HUES64 (cell line): ENCODE results near the gene MED26.
A peak's percentile ranks its signal among the peaks of the same experiment; 100 is the strongest.

ENCODE experiments used
- H3K27ac ChIP-seq: 2 replicates; pipeline ENCODE4 v1.7.0; 2013; ENCODE audit warnings: low read depth, low read length, inconsistent platforms
- H3K27me3 ChIP-seq: 2 replicates; pipeline ENCODE4 v1.6.1; 2013; ENCODE audit warnings: mild to moderate bottlenecking, low read length; ENCODE audit not compliant: insufficient read depth
- H3K36me3 ChIP-seq: 2 replicates; pipeline ENCODE4 v1.6.1; 2013; ENCODE audit warnings: mild to moderate bottlenecking, low read length; ENCODE audit not compliant: insufficient read depth
- H3K4me1 ChIP-seq: 2 replicates; pipeline ENCODE4 v1.6.1; 2013; ENCODE audit warnings: mild to moderate bottlenecking, low read length, moderate library complexity; ENCODE audit not compliant: insufficient read depth
- H3K4me3 ChIP-seq: 2 replicates; pipeline ENCODE4 v1.5.1; 2013; ENCODE audit warnings: mild to moderate bottlenecking, low read length, moderate library complexity
- H3K9ac ChIP-seq: 2 replicates; pipeline ENCODE4 v1.6.1; 2013; ENCODE audit warnings: mild to moderate bottlenecking, low read depth, low read length
- H3K9me3 ChIP-seq: 2 replicates; pipeline ENCODE4 v1.6.1; 2013; ENCODE audit warnings: low read depth, low read length; ENCODE audit not compliant: insufficient read depth
- WGBS: fragments of 150-250, 120-280 bp; methylation state at CpG from one replicate; pipeline ENCODE4 v1.1.7; 2013; ENCODE audit warnings: missing lambda C conversion rate; 5-methylcytosine and 5-hydroxymethylcytosine counted together

Gene MED26

DNA sequence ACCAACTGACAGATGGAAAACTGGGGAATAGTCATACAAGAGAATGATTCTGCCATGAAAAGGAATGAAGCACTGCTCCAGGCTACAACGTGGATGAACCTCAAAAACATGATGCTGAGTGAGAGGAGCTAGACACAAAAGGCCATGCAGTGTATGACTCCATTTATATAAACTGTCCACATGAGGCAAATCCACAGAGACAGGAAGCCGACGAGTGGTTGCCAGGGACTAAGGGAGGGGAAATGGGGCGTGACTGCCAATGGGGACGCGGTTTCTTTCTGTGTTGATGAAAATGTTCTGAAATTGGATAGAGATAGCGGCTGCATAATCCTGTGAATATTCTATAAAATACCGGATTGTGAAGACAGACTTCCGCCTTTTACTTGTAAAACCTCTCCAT, 21.7 kb upstream of the MED26 start:
- H3K4me1 ChIP-seq = no peaks in the 10 kb centered on the region
- no peak overlapping the region for H3K4me3 ChIP-seq
- H3K27ac ChIP-seq = no peak overlapping the region
- H3K9ac ChIP-seq = no peak overlapping the region
- H3K36me3 ChIP-seq = peaks cover 93% of the 10 kb centered on the region
- H3K9me3 ChIP-seq = no peaks in the 10 kb centered on the region
- WGBS = 93% methylated on average over 9 of the region's 9 CpGs
- H3K27me3 ChIP-seq = no peaks in the 10 kb centered on the region

DNA sequence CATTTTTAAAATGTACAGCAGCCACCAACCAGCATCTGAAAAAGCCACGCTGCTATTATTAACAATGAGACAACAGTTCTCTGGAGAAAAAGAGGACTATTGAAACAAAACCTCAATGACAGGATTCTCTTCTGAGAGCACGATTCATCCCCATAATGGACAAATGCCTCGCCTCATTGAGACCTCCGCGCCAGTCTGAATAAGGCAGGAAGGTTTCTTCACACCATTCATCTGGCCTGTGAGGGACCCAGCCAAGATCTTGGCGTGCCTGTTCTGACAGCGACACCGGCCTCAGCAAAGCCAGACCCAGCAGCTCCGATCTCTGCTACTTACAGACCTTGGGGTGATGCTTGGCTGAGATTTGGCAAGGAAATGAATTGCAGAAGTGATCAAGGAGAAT, 17.1 kb upstream of the MED26 start:
- H3K27me3 ChIP-seq = no peaks in the 10 kb centered on the region
- 95% methylated on average over 9 of the region's 9 CpGs for WGBS
- H3K9me3 ChIP-seq = no peaks in the 10 kb centered on the region
- H3K36me3 ChIP-seq = peaks cover 84% of the 10 kb centered on the region
- no peak overlapping the region for H3K9ac ChIP-seq
- no peak overlapping the region for H3K4me3 ChIP-seq
- H3K4me1 ChIP-seq = no peaks in the 10 kb centered on the region
- no peak overlapping the region for H3K27ac ChIP-seq

DNA sequence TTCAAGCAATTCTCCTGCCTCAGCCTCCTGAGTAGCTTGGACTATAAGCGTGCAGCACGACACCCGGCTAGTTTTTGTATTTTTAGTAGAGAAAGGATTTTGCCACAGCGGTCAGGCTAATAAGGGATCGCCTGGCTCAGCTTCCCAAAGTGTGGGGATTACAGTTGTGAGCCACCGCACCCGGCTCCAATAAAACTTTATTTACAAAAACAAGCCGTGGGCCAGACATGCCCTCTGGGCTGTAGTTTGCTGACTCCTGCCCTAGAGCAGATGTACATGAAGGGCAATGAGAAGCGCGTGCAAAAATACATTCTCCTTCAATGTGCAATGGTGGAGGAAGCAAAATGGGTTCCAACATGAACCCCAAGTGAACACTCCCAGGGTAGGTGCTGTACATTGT, 13.7 kb upstream of the MED26 start:
- Histone ChIP-seq H3K4me1 (no peaks in the 10 kb centered on the region), H3K27ac (no peak overlapping the region), H3K36me3 (peaks cover 69% of the 10 kb centered on the region), H3K4me3 (no peak overlapping the region), H3K27me3 (no peaks in the 10 kb centered on the region), H3K9ac (no peak overlapping the region), H3K9me3 (no peaks in the 10 kb centered on the region)
- WGBS = 97% methylated on average over 10 of the region's 10 CpGs

DNA sequence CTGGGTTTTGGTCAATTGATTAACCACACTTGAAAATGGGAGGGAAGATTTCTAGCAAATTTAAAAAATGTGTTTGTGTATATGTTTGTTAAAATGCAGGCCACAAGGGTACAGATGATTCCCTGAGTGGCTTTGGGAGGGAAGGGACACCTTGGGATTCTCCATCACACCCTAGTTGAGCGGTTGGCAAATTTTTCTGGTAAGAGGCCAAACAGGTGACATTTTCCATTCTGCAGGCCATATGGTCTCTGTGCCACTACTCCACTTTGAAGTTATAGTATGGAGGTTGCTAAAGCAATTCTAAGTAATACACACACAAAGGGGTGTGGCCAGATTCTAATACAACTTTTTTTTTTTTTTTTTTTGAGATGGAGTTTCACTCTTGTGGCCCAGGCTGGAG, 12.9 kb upstream of the MED26 start:
- Histone ChIP-seq H3K27ac (no peak overlapping the region), H3K9ac (no peak overlapping the region), H3K4me1 (no peaks in the 10 kb centered on the region), H3K4me3 (no peak overlapping the region), H3K27me3 (no peaks in the 10 kb centered on the region), H3K36me3 (peaks cover 62% of the 10 kb centered on the region), H3K9me3 (no peaks in the 10 kb centered on the region)
- 88% methylated on average over 1 of the region's 1 CpG for WGBS

DNA sequence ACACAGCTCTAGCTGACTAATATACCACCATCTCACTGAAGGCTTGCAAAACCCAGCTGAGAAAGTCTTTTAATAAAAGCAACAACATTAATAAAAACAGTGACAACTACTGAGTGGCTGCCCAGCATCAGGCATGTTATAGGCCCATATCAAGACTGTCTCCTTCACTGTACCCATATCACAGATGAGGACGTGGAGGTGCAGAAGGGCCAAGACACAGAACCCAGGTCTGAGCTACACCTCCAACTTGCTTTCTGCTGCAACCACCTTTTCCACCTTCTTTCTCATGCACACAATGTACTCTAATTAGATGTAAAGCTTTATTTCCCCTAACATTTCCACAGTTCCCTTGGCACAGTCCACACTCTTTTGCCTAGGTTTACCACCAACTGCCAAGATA, 10.7 kb upstream of the MED26 start:
- 100% methylated on average over 1 of the region's 1 CpG for WGBS
- H3K4me3 ChIP-seq = no peak overlapping the region
- H3K27me3 ChIP-seq = no peaks in the 10 kb centered on the region
- H3K9me3 ChIP-seq = no peaks in the 10 kb centered on the region
- no peak overlapping the region for H3K27ac ChIP-seq
- H3K9ac ChIP-seq = no peak overlapping the region
- peaks cover 61% of the 10 kb centered on the region for H3K36me3 ChIP-seq
- H3K4me1 ChIP-seq = no peaks in the 10 kb centered on the region

DNA sequence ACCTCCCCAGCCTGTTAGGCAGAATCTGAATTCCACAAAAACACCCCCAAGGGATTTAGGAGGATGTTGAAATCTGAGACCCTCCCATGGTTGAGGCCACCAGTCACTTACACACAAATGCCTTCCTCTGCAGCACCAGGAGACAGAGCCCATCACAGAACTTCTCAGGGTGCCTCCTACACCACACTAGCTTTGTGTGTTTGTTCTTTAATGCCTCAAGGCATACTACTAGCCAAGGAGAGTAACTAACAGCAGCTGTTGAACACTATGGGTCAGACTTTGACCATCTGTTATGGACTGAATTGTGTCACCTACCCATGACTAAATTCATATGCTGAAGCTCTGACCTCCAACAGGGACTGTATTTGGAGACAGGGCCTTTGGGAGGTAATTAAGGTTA, 9.5 kb upstream of the MED26 start:
- Histone ChIP-seq H3K9me3 (no peaks in the 10 kb centered on the region), H3K9ac (no peak overlapping the region), H3K27me3 (no peaks in the 10 kb centered on the region), H3K27ac (no peak overlapping the region), H3K4me3 (no peak overlapping the region), H3K36me3 (peaks cover 59% of the 10 kb centered on the region), H3K4me1 (no peaks in the 10 kb centered on the region)

DNA sequence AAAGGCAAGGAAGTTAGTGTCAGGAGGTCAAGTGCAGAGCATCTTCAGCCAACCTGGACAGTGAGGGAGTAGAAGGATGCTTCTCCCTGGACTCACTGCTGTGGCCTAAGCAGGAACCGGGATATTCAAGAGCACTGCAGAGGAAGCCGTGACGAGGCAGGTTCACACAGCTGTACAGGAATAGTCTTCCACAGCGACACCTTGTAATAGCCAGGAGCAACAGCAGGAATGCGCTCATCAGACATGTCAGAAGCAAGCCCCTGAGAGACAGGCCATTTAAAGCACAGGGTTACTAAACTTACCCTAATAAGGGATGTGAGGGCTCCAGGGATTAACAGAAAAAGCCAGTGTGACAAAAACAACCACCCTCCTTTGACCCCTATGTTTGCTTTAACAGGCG, 3.5 kb upstream of the MED26 start:
- Histone ChIP-seq H3K4me3 (no peak overlapping the region), H3K36me3 (peaks cover 47% of the 10 kb centered on the region), H3K4me1 (peaks cover 8% of the 10 kb centered on the region), H3K27me3 (no peaks in the 10 kb centered on the region), H3K9ac (no peak overlapping the region; the same call in 1 of the 2 replicates), H3K9me3 (no peaks in the 10 kb centered on the region), H3K27ac (no peak overlapping the region)
- WGBS = 90% methylated on average over 6 of the region's 6 CpGs

DNA sequence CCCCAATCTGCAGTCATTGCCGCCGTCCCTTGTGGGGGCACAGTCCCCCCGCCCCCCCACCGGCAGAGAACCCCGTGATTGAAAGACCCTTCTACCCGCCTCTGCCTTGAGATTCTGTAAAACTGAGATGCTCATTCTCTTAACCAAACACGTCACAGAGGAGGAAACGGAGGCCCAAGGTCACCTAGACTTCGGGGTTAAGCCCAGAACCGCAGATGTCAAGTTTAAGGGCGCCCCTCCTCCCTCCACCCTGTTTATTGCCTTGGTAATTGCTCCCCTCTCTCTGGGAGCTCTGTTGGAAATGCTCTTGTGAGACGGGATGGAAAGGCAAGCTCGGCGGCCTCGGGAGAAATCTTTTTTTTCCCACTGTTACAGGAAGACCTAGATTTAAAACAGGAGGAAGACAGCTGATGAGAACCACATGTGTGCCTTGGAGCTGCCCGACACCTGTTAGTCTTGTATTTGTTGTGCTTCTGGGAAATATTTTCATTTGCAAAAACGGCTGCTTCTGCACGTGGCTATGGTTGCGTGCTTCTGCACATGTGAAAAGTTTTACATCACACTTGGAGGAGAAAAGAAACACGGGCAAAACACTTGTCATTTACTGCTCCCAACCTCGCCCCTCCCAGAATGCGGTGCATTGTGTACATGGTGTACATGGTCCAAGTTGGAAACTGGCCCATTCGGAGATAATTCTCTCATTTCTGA, 1.1 kb upstream of the MED26 start:
- H3K9me3 ChIP-seq = no peaks in the 10 kb centered on the region
- 28% methylated on average over 23 of the region's 23 CpGs for WGBS
- H3K4me3 ChIP-seq = peak overlapping the region; percentile 88
- H3K27ac ChIP-seq = peak overlapping the region; percentile 96; the same call in 1 of the 2 replicates
- peak overlapping the region; percentile 90 for H3K9ac ChIP-seq
- no peaks in the 10 kb centered on the region for H3K27me3 ChIP-seq
- H3K4me1 ChIP-seq = peaks cover 21% of the 10 kb centered on the region
- H3K36me3 ChIP-seq = peaks cover 42% of the 10 kb centered on the region

DNA sequence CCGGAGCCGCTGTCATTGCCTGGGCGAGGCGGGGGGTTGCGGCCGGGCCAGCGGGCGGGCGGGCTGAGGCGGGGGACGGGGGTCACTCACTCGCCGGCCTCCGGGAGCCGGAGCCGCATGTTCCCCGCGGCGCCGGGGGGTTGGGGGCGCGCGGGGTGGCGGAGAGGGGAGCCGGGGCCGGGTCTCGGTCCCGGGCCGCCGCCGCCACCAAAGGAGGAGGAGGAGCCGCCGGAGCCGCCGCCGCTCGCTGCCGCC, 149 bp downstream of the MED26 start:
- no peaks in the 10 kb centered on the region for H3K9me3 ChIP-seq
- H3K4me1 ChIP-seq = peaks cover 21% of the 10 kb centered on the region
- peak overlapping the region; percentile 79 for H3K9ac ChIP-seq
- H3K27me3 ChIP-seq = no peaks in the 10 kb centered on the region
- H3K4me3 ChIP-seq = peak overlapping the region; percentile 88
- H3K36me3 ChIP-seq = peaks cover 42% of the 10 kb centered on the region
- under 1% methylated on average over 38 of the region's 38 CpGs for WGBS
- no peak overlapping the region; the same call in 1 of the 2 replicates for H3K27ac ChIP-seq

DNA sequence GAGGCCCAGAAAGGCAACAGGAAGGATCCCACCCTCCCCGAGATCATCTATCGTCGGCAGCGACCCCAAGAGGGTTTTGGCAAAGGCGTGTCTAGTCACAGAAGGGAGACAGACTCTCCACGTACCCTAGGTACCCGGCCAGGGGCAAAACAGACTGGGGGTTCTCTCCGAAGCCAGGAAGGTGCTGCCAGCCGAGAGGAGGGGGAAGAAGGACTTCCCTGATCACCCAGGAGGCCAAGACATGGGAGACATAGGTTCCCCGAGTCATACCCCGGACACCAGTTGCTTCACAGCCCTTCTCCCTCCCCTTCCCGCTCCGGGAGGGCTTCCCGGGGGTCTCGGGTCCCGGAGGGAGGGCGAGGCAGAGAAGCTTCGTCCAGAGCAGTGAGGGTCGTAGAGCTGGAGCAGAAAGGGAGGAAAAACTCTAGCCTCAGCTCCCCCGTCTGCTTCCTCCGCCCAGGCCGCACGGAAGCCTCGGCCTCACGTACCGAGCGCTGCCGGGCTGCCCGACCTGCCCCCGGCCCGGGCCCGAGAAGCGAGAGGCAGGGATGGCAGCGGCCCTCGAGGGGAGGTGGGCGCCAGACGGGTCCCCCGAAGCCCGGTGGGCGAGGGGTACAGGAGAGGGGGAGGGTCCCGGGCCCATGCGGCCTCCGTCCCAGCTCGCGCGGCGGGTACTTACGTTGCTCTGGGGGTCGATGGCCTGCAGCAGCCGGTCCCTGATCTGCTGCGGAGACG, 644 bp downstream of the MED26 start:
- H3K9ac ChIP-seq = peak overlapping the region; percentile 79
- H3K27ac ChIP-seq = peak overlapping the region; percentile 37; the same call in 1 of the 2 replicates
- H3K36me3 ChIP-seq = peaks cover 37% of the 10 kb centered on the region
- peaks cover 21% of the 10 kb centered on the region for H3K4me1 ChIP-seq
- no peaks in the 10 kb centered on the region for H3K27me3 ChIP-seq
- WGBS = 1% methylated on average over 52 of the region's 52 CpGs
- H3K4me3 ChIP-seq = peak overlapping the region; percentile 88
- no peaks in the 10 kb centered on the region for H3K9me3 ChIP-seq

DNA sequence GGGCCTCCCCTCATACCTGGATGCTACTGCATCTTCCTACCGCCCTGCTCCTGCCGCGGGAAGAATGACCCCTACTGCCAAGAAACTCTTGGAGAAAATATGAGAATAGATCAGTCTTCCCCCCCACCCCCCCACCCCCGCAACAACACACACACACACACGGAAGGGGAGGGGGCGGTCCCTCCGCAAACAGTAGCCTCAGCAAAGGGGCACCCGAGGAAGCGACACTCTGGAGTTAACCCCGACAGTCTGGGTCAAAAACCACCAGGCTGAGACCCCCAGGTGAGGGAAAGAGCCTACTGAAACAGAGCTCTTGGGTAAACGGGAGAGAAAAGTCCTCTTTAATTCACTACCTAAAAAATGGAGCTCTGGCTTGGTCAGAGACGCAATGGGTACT, 1.2 kb downstream of the MED26 start:
- Histone ChIP-seq H3K27ac (peak overlapping the region; percentile 37; the same call in 1 of the 2 replicates), H3K36me3 (peaks cover 33% of the 10 kb centered on the region), H3K9ac (peak overlapping the region; percentile 79), H3K4me3 (peak overlapping the region; percentile 88), H3K27me3 (no peaks in the 10 kb centered on the region), H3K4me1 (peaks cover 21% of the 10 kb centered on the region), H3K9me3 (no peaks in the 10 kb centered on the region)
- 3% methylated on average over 8 of the region's 12 CpGs for WGBS
